AG04449 (cell line): ENCODE results near the gene NHLRC1.

Experiments
- CTCF ChIA-PET: fragments of 350-600 bp; formaldehyde crosslinking; extraction: SDS; loops from one replicate; lab custom pipeline; 2021; ENCODE audit warnings: antibody characterized with exemption; lab: Yijun Ruan, JAX
- POLR2A ChIA-PET: fragments of 400-600, 350-600 bp; formaldehyde crosslinking; extraction: SDS; loops from one replicate; lab custom pipeline; 2020; ENCODE audit warnings: antibody characterized with exemption, inconsistent platforms; lab: Yijun Ruan, JAX
- DNase-seq: peaks from one replicate; pipeline ENCODE4 v3.0.0-alpha.2; 2010; ENCODE audit warnings: low read depth, low spot score
- H3K4me3 ChIP-seq: 2 replicates; pipeline ENCODE4 v1.5.1; 2011; ENCODE audit warnings: low read depth, mild to moderate bottlenecking, control low read depth, low read length
- CTCF ChIP-seq: IDR thresholded peaks from one replicate; pipeline ENCODE4 v1.5.1; 2011; ENCODE audit warnings: mild to moderate bottlenecking, moderate library complexity, low read length, control low read depth, inconsistent platforms; ENCODE audit not compliant: insufficient read depth; ENCODE audit errors: missing control alignments

Gene NHLRC1

GRCh38 chr6:18096423-18096822, 26.1 kb downstream of the NHLRC1 start:
- no peak for DNase-seq
- no peak for TF ChIP-seq CTCF
- no peak overlapping the region for H3K4me3 ChIP-seq
- CTCF ChIA-PET: interaction anchor here (1.2 kb wide), 1 partner anchor 25 kb away, joined by 3 read pairs; no protein-coding TSS in a partner anchor
- POLR2A ChIA-PET: no interaction called here

- H3K4me3 ChIP-seq: no peak overlapping the region
- no peak for DNase-seq
- ChIA-PET CTCF (interaction anchor here (1.2 kb wide), 1 partner anchor 9 kb away, joined by 4 read pairs; no protein-coding TSS in a partner anchor), POLR2A (no interaction called here)
- no peak for TF ChIP-seq CTCF
Observed at GRCh38 chr6:18091382-18091781, 31.1 kb downstream of the NHLRC1 start.

- no peak for TF ChIP-seq CTCF
- no peak overlapping the region for H3K4me3 ChIP-seq
- POLR2A ChIA-PET: no interaction called here
- CTCF ChIA-PET: interaction anchor here (1.2 to 1.5 kb wide), 2 partner anchors 10 to 32 kb away, joined by 3 to 4 read pairs; no protein-coding TSS in a partner anchor
- DNase-seq: no peak
Observed at GRCh38 chr6:18090349-18090786, 32.1 kb downstream of the NHLRC1 start.

- no peak overlapping the region for H3K4me3 ChIP-seq
- TF ChIP-seq CTCF: no peak
- ChIA-PET POLR2A (no interaction called here), CTCF (interaction anchor here (1.2 kb wide), 1 partner anchor 12 kb away, joined by 3 read pairs; no protein-coding TSS in a partner anchor)
- no peak for DNase-seq
Observed at GRCh38 chr6:18088419-18089296, 33.8 kb downstream of the NHLRC1 start.

GRCh38 chr6:18087396-18088165, 34.9 kb downstream of the NHLRC1 start:
- DNase-seq: no peak
- POLR2A ChIA-PET: no interaction called here
- CTCF ChIA-PET: no interaction called here
- no peak overlapping the region for H3K4me3 ChIP-seq
- TF ChIP-seq CTCF: no peak
